ENCODE results near the gene OSBPL5. TPM values are rescaled to one million over a fixed set of nuclear protein-coding genes. Genes with fewer than 3 reads are reported as not detected.

The OSBPL5 gene
- total RNA-seq, 1 donor from 2014 or later, result 115 TPM

GRCh38 chr11:3182462-3182852 lies 17.3 kb upstream of the OSBPL5 start:
- no peak for TF ChIP-seq CTCF (IDR thresholded peaks at IDR 0.05; ENCODE audit: partially characterized antibody, unreplicated experiment)
- Mint-ChIP-seq H3K4me3 (ENCODE audit: unreplicated experiment) (no peak overlapping the region), H3K27me3 (ENCODE audit: unreplicated experiment) (peaks cover 7% of the 10 kb centered on the region), H3K4me1 (ENCODE audit: low read depth, unreplicated experiment) (no peaks in the 10 kb centered on the region), H3K27ac (ENCODE audit: unreplicated experiment) (no peak overlapping the region), H3K36me3 (ENCODE audit: unreplicated experiment) (peaks cover 12% of the 10 kb centered on the region), H3K9me3 (ENCODE audit: unreplicated experiment) (peaks cover 10% of the 10 kb centered on the region)
- DNase-seq, result no peak

- Mint-ChIP-seq H3K27me3 (ENCODE audit: unreplicated experiment) (peaks cover 7% of the 10 kb centered on the region), H3K36me3 (ENCODE audit: unreplicated experiment) (peaks cover 12% of the 10 kb centered on the region), H3K4me1 (ENCODE audit: low read depth, unreplicated experiment) (no peaks in the 10 kb centered on the region), H3K27ac (ENCODE audit: unreplicated experiment) (no peak overlapping the region), H3K4me3 (ENCODE audit: unreplicated experiment) (no peak overlapping the region), H3K9me3 (ENCODE audit: unreplicated experiment) (peaks cover 9% of the 10 kb centered on the region)
- TF ChIP-seq CTCF (IDR thresholded peaks at IDR 0.05; ENCODE audit: partially characterized antibody, unreplicated experiment), result no peak
- no peak for DNase-seq
Measured at GRCh38 chr11:3181725-3182461, 16.8 kb upstream of the OSBPL5 start.

GRCh38 chr11:3180869-3181268 lies 15.8 kb upstream of the OSBPL5 start:
- no peak for DNase-seq
- Mint-ChIP-seq H3K4me3 (ENCODE audit: unreplicated experiment) (no peak overlapping the region), H3K27me3 (ENCODE audit: unreplicated experiment) (peaks cover 7% of the 10 kb centered on the region), H3K4me1 (ENCODE audit: low read depth, unreplicated experiment) (no peaks in the 10 kb centered on the region), H3K27ac (ENCODE audit: unreplicated experiment) (no peak overlapping the region), H3K9me3 (ENCODE audit: unreplicated experiment) (peaks cover 10% of the 10 kb centered on the region), H3K36me3 (ENCODE audit: unreplicated experiment) (peaks cover 15% of the 10 kb centered on the region)
- no peak for TF ChIP-seq CTCF (IDR thresholded peaks at IDR 0.05; ENCODE audit: partially characterized antibody, unreplicated experiment)

GRCh38 chr11:3178349-3178748 lies 13.2 kb upstream of the OSBPL5 start:
- H3K27ac Mint-ChIP-seq (ENCODE audit: unreplicated experiment), result no peak overlapping the region
- no peak for DNase-seq
- no peak for TF ChIP-seq CTCF (IDR thresholded peaks at IDR 0.05; ENCODE audit: partially characterized antibody, unreplicated experiment)
- H3K4me3 Mint-ChIP-seq (ENCODE audit: unreplicated experiment), result no peak overlapping the region
- peaks cover 20% of the 10 kb centered on the region for H3K36me3 Mint-ChIP-seq (ENCODE audit: unreplicated experiment)
- peaks cover 8% of the 10 kb centered on the region for H3K9me3 Mint-ChIP-seq (ENCODE audit: unreplicated experiment)
- H3K4me1 Mint-ChIP-seq (ENCODE audit: low read depth, unreplicated experiment), result no peaks in the 10 kb centered on the region
- H3K27me3 Mint-ChIP-seq (ENCODE audit: unreplicated experiment), result peaks cover 4% of the 10 kb centered on the region

GRCh38 chr11:3177931-3178330 lies 12.8 kb upstream of the OSBPL5 start:
- no peaks in the 10 kb centered on the region for H3K4me1 Mint-ChIP-seq (ENCODE audit: low read depth, unreplicated experiment)
- peaks cover 4% of the 10 kb centered on the region for H3K27me3 Mint-ChIP-seq (ENCODE audit: unreplicated experiment)
- TF ChIP-seq CTCF (IDR thresholded peaks at IDR 0.05; ENCODE audit: partially characterized antibody, unreplicated experiment), result no peak
- H3K27ac Mint-ChIP-seq (ENCODE audit: unreplicated experiment), result no peak overlapping the region
- peaks cover 7% of the 10 kb centered on the region for H3K9me3 Mint-ChIP-seq (ENCODE audit: unreplicated experiment)
- H3K4me3 Mint-ChIP-seq (ENCODE audit: unreplicated experiment), result no peak overlapping the region
- DNase-seq, result no peak
- peaks cover 20% of the 10 kb centered on the region for H3K36me3 Mint-ChIP-seq (ENCODE audit: unreplicated experiment)
